HL-60 (cell line): ENCODE results near the gene PPP1R9B.

Source experiments
- DNase-seq, 2 experiments: peaks; one replicate each; pipeline ENCODE4 v3.0.0-alpha.2; 2010 to 2020; ENCODE audit warnings: low read depth in 1 of 2, low spot score in 1 of 2
- H3K27ac ChIP-seq: fragments of 250-450 bp; sonication (Bioruptor Pico); replicated peaks from 2 replicates; pipeline ENCODE4 v1.5.1; 2020; ENCODE audit warnings: mild to moderate bottlenecking, moderate library complexity
- H3K27me3 ChIP-seq: fragments of 250-450 bp; sonication (Bioruptor Pico); 2 replicates; pipeline ENCODE4 v1.5.1; 2021; ENCODE audit warnings: mild to moderate bottlenecking, moderate library complexity; ENCODE audit not compliant: insufficient read depth, poor library complexity, severe bottlenecking
- H3K4me3 ChIP-seq: replicated peaks from 2 replicates; pipeline ENCODE4 v1.5.1; 2011; ENCODE audit warnings: mild to moderate bottlenecking, control low read depth, low read length; ENCODE audit not compliant: insufficient read depth
- CTCF ChIP-seq: IDR thresholded peaks from one replicate; pipeline ENCODE4 v1.5.1; 2011; ENCODE audit warnings: low read length, control low read depth, inconsistent platforms; ENCODE audit not compliant: insufficient read depth
- GABPA ChIP-seq: IDR thresholded peaks from 2 replicates; pipeline ENCODE4 v1.6.1; 2012; ENCODE audit warnings: low read depth
- POLR2AphosphoS5 ChIP-seq: IDR thresholded peaks from 2 replicates; pipeline ENCODE4 v1.6.1; 2012; ENCODE audit warnings: low read depth
- REST ChIP-seq: IDR thresholded peaks from 2 replicates; pipeline ENCODE4 v1.6.1; 2012; ENCODE audit warnings: low read depth; ENCODE audit not compliant: insufficient replicate concordance
- SPI1 ChIP-seq: IDR thresholded peaks from 2 replicates; pipeline ENCODE4 v1.6.1; 2012; ENCODE audit warnings: low read depth, mild to moderate bottlenecking, borderline replicate concordance

Gene PPP1R9B

GRCh38 chr17:50177983-50178834 lies 27.7 kb upstream of the PPP1R9B start:
- Histone ChIP-seq H3K27ac (no peak overlapping the region), H3K27me3 (no peaks in the 10 kb centered on the region), H3K4me3 (no peak overlapping the region)
- peak; percentile 75 to 76 for DNase-seq
- TF ChIP-seq CTCF (peak; percentile 55), GABPA (no peak)

DNA sequence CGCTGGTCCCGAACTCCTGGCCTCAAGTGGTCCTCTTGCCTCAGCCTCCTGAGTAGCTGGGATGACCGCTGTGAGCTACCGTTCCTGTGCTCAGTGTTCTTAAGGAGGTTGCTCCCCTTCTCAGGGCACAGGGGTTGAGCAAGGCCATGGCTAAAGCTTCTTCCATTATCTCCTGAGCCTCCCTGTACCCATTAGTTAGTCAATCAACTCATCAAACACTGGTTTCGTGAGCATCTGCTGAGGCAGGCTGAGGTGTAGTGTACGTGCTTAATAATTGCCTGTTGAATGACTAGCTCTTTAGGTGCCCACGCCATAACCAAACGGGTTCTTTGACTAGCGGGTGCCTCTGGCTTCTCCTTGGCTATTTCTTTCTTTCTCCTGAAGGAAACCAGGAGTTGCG lies 27.0 kb upstream of the PPP1R9B start:
- Histone ChIP-seq H3K27ac (no peak overlapping the region), H3K4me3 (no peak overlapping the region), H3K27me3 (no peaks in the 10 kb centered on the region)
- no peak for DNase-seq
- no peak for TF ChIP-seq POLR2AphosphoS5
- no peak for TF ChIP-seq SPI1
- no peak for TF ChIP-seq GABPA
- TF ChIP-seq CTCF: no peak
- TF ChIP-seq REST: no peak

DNA sequence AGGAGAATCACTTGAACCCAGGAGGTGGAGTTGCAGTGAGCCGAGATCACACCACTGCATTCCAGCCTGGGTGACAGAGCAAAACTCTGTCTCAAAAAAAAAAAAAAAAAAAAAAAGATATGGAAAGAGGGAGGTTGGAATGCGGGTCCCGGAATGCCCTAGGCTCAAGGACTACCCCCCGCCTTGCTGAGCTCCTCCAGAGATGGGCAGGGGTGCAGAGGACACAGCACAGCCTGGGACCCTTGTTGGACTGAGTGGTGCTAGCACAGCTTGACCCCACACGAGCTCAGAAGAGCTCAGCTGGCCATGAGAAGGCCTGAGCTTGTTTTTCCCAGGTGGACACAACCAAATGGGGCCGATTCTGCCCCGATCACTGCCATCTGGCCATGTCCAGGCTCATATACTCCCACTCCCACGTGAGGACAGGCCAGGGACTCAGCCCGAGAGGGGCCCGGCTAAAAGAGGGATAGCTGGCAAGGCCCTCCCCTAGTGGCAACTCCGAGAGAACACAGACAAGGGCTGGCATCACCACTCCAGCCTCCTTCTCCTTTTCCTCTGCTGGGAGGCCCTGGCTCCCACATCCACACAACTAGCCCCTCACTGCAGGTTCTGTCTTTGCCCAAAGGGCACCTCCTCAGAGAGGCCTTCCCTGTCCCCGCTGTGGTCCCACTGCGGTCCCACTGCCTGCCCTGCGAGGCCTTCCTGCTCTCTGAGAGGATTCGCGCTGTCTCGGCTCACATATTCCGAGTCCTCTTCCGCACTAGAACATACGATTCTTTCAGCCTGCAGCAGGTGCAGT lies 26.3 kb upstream of the PPP1R9B start:
- H3K27ac ChIP-seq: no peak overlapping the region
- TF ChIP-seq CTCF: no peak

GRCh38 chr17:50175035-50175807 lies 24.7 kb upstream of the PPP1R9B start:
- no peak overlapping the region for H3K4me3 ChIP-seq
- H3K27ac ChIP-seq: no peak overlapping the region
- TF ChIP-seq CTCF: no peak
- TF ChIP-seq GABPA: no peak
- TF ChIP-seq POLR2AphosphoS5: no peak
- TF ChIP-seq REST: no peak
- TF ChIP-seq SPI1: no peak
- H3K27me3 ChIP-seq: no peaks in the 10 kb centered on the region
- no peak for DNase-seq

More for the DNA sequence above, 26.3 kb upstream of the PPP1R9B start:
- H3K27me3 ChIP-seq: no peaks in the 10 kb centered on the region
- DNase-seq: no peak
- no peak overlapping the region for H3K4me3 ChIP-seq
